GM19023 (cell line): ENCODE measurements around the gene HSD17B1.

ENCODE experiments used
- ATAC-seq: cut with Tn5 transposase; IDR thresholded peaks from one replicate; pipeline ENCODE4 v1.9.1; 2021; ENCODE audit warnings: mild to moderate bottlenecking, moderate library complexity; ENCODE audit not compliant: unreplicated experiment

The HSD17B1 gene

GRCh38 chr17:42596386-42596785 is 43.7 kb downstream of the HSD17B1 start:
- no peak for ATAC-seq

- ATAC-seq, result no peak
Observed at GRCh38 chr17:42598905-42599304, 46.2 kb downstream of the HSD17B1 start.

GRCh38 chr17:42603318-42603717 is 50.6 kb downstream of the HSD17B1 start:
- no peak for ATAC-seq
